GM21529 (cell line): Measurements from ENCODE around the gene CEACAM5.

Experiments used
- ATAC-seq: cut with Tn5 transposase; IDR thresholded peaks from one replicate; pipeline ENCODE4 v1.9.1; 2021; ENCODE audit not compliant: unreplicated experiment

Gene CEACAM5

GRCh38 chr19:41708481-41708880, at the start of gene CEACAM5:
Gene CEACAM5 (plus strand): TSS chr19:41708626. CDS start chr19:41708732, 106 bp downstream.
- no peak for ATAC-seq

- ATAC-seq, result no peak
Measured at GRCh38 chr19:41666075-41666474, 42.4 kb upstream of the CEACAM5 start.

DNA sequence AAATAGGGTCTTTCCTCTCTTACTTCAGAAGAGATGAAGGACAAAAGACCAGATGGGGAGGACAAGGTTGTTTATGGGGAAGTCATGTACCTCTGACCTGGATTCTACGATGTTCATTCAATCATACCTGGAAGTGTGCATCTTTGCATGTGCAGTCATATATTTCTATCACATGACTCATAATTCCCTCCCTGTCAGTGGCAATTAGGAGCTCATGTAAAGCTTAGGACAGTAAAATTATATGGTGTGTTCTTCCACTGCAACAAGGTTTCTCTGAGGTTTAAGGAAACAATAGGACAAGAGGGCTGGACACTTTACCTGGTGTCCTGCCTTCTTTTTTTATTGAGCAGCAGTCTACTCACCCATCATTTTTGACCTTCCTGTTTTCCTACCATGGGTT, 40.1 kb upstream of the CEACAM5 start:
- ATAC-seq, result no peak

DNA sequence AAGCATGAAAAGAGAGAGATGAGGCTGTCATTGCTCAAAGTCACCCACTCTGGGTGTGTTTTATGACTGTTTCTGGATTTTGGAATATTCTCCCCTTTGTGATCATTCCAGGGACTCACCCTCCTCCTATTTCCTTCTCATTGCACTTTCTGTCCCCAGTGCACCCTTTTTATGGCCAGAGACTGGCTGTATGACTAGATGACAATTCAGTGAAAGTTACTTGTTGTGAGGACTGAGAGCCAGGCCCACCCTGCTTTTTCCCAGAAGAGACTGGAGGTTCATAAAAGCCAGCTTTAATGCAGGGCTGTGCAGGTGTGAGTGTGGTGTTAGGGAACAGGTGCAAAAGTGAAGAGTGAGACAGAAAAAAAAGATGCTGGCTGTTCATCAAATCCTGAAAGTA, 37.7 kb upstream of the CEACAM5 start:
- ATAC-seq, result no peak

- ATAC-seq, result no peak
Measured at GRCh38 chr19:41671486-41671885, 36.9 kb upstream of the CEACAM5 start.

DNA sequence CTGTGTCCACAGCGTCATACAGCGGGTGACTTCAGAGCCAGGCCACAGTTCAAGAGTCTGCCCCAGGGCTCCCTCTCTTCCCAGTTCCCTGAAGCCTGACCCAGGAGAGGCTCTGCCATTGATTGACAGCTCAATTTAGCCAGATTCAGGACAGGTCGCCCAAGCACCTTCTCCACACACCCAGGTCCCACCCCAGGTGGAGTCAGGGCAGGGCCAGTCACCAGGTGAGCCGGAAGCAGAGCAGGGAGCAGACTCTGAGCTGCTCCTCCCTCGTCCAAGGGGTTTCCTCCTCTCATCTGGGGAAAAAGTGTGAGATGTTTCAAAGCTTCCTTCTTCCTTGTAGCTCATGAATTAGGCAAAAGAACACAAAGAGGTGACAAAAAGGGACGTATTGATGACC, 26.0 kb upstream of the CEACAM5 start:
- no peak for ATAC-seq

GRCh38 chr19:41687419-41687818, 21.0 kb upstream of the CEACAM5 start:
- no peak for ATAC-seq

DNA sequence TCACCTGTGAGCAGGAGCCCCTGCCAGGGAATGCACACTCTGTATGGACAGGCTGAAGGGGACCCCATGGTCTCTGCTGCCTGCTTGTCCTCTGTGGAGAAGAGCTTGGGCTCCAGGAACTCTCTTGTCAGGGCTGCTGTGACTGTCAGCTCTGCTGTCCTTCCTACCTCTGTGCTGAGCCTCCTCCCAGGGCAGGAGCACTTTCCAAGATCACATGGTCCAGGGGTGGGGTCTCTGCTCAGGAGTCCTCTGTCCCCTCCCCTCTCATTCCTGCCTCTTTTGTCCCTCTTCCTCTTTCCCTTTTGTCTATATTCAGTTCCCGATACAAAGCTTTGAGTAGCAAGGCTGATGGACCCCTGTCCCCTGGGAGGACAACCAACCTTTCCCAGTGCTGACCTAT, 20.3 kb upstream of the CEACAM5 start, which contains the start of gene CEACAM7:
CEACAM7 (minus strand) TSS at position 173 of the 400 bp plus-strand sequence; CDS start at position 68, 105 bp downstream.
- no peak for ATAC-seq

- ATAC-seq, result no peak
Measured at GRCh38 chr19:41688687-41689086, 19.7 kb upstream of the CEACAM5 start.

- no peak for ATAC-seq
Measured at GRCh38 chr19:41689993-41690800, 18.2 kb upstream of the CEACAM5 start.

- no peak for ATAC-seq
Measured at GRCh38 chr19:41690801-41691065, 17.7 kb upstream of the CEACAM5 start.

GRCh38 chr19:41691268-41691970, 17.0 kb upstream of the CEACAM5 start:
- no peak for ATAC-seq

DNA sequence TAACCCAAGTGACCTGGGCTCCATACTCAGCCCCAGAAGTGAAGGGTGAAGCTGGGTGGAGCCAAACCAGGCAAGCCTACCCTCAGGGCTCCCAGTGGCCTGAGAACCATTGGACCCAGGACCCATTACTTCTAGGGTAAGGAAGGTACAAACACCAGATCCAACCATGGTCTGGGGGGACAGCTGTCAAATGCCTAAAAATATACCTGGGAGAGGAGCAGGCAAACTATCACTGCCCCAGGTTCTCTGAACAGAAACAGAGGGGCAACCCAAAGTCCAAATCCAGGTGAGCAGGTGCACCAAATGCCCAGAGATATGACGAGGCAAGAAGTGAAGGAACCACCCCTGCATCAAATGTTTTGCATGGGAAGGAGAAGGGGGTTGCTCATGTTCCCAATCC, 14.2 kb upstream of the CEACAM5 start:
- no peak for ATAC-seq

- ATAC-seq, result no peak
Measured at GRCh38 chr19:41694831-41695635, 13.4 kb upstream of the CEACAM5 start.

DNA sequence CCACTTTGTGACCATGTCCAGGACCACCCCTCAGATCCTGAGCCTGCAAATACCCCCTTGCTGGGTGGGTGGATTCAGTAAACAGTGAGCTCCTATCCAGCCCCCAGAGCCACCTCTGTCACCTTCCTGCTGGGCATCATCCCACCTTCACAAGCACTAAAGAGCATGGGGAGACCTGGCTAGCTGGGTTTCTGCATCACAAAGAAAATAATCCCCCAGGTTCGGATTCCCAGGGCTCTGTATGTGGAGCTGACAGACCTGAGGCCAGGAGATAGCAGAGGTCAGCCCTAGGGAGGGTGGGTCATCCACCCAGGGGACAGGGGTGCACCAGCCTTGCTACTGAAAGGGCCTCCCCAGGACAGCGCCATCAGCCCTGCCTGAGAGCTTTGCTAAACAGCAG, 12.7 kb upstream of the CEACAM5 start:
- ATAC-seq, result no peak

GRCh38 chr19:41696402-41697197, 11.8 kb upstream of the CEACAM5 start:
- ATAC-seq, result no peak

- no peak for ATAC-seq
Measured at GRCh38 chr19:41697198-41697855, 11.1 kb upstream of the CEACAM5 start.

DNA sequence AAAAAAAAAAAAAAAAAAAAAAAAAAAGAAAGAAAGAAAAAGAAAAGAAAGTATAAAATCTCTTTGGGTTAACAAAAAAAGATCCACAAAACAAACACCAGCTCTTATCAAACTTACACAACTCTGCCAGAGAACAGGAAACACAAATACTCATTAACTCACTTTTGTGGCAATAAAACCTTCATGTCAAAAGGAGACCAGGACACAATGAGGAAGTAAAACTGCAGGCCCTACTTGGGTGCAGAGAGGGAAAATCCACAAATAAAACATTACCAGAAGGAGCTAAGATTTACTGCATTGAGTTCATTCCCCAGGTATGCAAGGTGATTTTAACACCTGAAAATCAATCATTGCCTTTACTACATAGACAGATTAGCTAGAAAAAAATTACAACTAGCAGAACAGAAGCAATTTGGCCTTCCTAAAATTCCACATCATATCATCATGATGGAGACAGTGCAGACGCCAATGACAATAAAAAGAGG, 9.6 kb upstream of the CEACAM5 start:
- no peak for ATAC-seq

DNA sequence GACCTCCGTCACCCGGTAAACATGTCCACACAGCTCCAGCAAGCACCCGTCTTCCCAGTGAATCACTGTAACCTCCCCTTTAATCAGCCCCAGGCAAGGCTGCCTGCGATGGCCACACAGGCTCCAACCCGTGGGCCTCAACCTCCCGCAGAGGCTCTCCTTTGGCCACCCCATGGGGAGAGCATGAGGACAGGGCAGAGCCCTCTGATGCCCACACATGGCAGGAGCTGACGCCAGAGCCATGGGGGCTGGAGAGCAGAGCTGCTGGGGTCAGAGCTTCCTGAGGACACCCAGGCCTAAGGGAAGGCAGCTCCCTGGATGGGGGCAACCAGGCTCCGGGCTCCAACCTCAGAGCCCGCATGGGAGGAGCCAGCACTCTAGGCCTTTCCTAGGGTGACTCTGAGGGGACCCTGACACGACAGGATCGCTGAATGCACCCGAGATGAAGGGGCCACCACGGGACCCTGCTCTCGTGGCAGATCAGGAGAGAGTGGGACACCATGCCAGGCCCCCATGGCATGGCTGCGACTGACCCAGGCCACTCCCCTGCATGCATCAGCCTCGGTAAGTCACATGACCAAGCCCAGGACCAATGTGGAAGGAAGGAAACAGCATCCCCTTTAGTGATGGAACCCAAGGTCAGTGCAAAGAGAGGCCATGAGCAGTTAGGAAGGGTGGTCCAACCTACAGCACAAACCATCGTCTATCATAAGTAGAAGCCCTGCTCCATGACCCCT, 9.0 kb upstream of the CEACAM5 start:
- ATAC-seq, result no peak

- no peak for ATAC-seq
Measured at GRCh38 chr19:41699968-41700323, 8.5 kb upstream of the CEACAM5 start.
